Measurements from ENCODE around the gene TANGO2.

The TANGO2 gene

GRCh38 chr22:20043997-20044342 is 23.1 kb downstream of the TANGO2 start:
- DNase-seq (ENCODE audit: extremely low spot score), result no peak
- CTCF ChIA-PET, result no interaction called here
- no peak for TF ChIP-seq TARDBP (IDR thresholded peaks at IDR 0.05)
- TF ChIP-seq L3MBTL2 (conservative IDR thresholded peaks at IDR 0.05), result no peak
- TF ChIP-seq NFRKB (IDR thresholded peaks at IDR 0.05), result no peak
- TF ChIP-seq FOXM1 (IDR thresholded peaks at IDR 0.05; ENCODE audit: borderline replicate concordance), result no peak
- TF ChIP-seq SP1 (IDR thresholded peaks at IDR 0.05), result no peak
- no peak for TF ChIP-seq FOXA1 (IDR thresholded peaks at IDR 0.05)
- no peak for TF ChIP-seq ELF4 (IDR thresholded peaks at IDR 0.05)
- TF ChIP-seq LEF1 (IDR thresholded peaks at IDR 0.05; ENCODE audit: borderline replicate concordance), result no peak
- no peak for TF ChIP-seq FOXK2 (IDR thresholded peaks at IDR 0.05)
- no peak for TF ChIP-seq HDGF (IDR thresholded peaks at IDR 0.05; ENCODE audit: borderline replicate concordance)
- no peak for TF ChIP-seq PKNOX1 (IDR thresholded peaks at IDR 0.05)
- no peak for TF ChIP-seq BHLHE40 (IDR thresholded peaks at IDR 0.05; ENCODE audit: borderline replicate concordance)
- TF ChIP-seq ZNF384 (IDR thresholded peaks at IDR 0.05), result no peak
- no peak for TF ChIP-seq CTBP1 (IDR thresholded peaks at IDR 0.05; ENCODE audit: borderline replicate concordance)
- TF ChIP-seq SUZ12 (IDR thresholded peaks at IDR 0.05), result no peak
- no peak for TF ChIP-seq ARNT (IDR thresholded peaks at IDR 0.05)
- POLR2A ChIA-PET, result no interaction called here

- POLR2A ChIA-PET, result no interaction called here
- CTCF ChIA-PET, result no interaction called here
- no peak for DNase-seq (ENCODE audit: extremely low spot score)
- no peak for TF ChIP-seq L3MBTL2 (conservative IDR thresholded peaks at IDR 0.05)
- TF ChIP-seq BHLHE40 (IDR thresholded peaks at IDR 0.05; ENCODE audit: borderline replicate concordance), result no peak
- TF ChIP-seq SUZ12 (IDR thresholded peaks at IDR 0.05), result no peak
- TF ChIP-seq SP1 (IDR thresholded peaks at IDR 0.05), result no peak
- TF ChIP-seq ELF4 (IDR thresholded peaks at IDR 0.05), result no peak
- no peak for TF ChIP-seq NFRKB (IDR thresholded peaks at IDR 0.05)
- no peak for TF ChIP-seq HDGF (IDR thresholded peaks at IDR 0.05; ENCODE audit: borderline replicate concordance)
- TF ChIP-seq CTBP1 (IDR thresholded peaks at IDR 0.05; ENCODE audit: borderline replicate concordance), result no peak
- no peak for TF ChIP-seq ARNT (IDR thresholded peaks at IDR 0.05)
- TF ChIP-seq FOXK2 (IDR thresholded peaks at IDR 0.05), result no peak
Observed at GRCh38 chr22:20044495-20045151, 23.7 kb downstream of the TANGO2 start.

- POLR2A ChIA-PET, result no interaction called here
- no peak for TF ChIP-seq TARDBP (IDR thresholded peaks at IDR 0.05)
- TF ChIP-seq FOXM1 (IDR thresholded peaks at IDR 0.05; ENCODE audit: borderline replicate concordance), result no peak
- DNase-seq (ENCODE audit: extremely low spot score), result no peak
- CTCF ChIA-PET, result no interaction called here
Observed at GRCh38 chr22:20046730-20047129, 25.8 kb downstream of the TANGO2 start.

- ChIA-PET CTCF (no interaction called here), POLR2A (no interaction called here)
- DNase-seq (ENCODE audit: extremely low spot score), result no peak
- TF ChIP-seq SUZ12 (IDR thresholded peaks at IDR 0.05) (no peak), ZNF384 (IDR thresholded peaks at IDR 0.05) (no peak), NFRKB (IDR thresholded peaks at IDR 0.05) (no peak), PKNOX1 (IDR thresholded peaks at IDR 0.05) (no peak), BHLHE40 (IDR thresholded peaks at IDR 0.05; ENCODE audit: borderline replicate concordance) (no peak), ELF4 (IDR thresholded peaks at IDR 0.05) (no peak), CTBP1 (IDR thresholded peaks at IDR 0.05; ENCODE audit: borderline replicate concordance) (no peak), L3MBTL2 (conservative IDR thresholded peaks at IDR 0.05) (no peak), FOXA1 (IDR thresholded peaks at IDR 0.05) (no peak), LEF1 (IDR thresholded peaks at IDR 0.05; ENCODE audit: borderline replicate concordance) (no peak)
Observed at GRCh38 chr22:20051927-20052308, 31.0 kb downstream of the TANGO2 start.

- no peak for DNase-seq (ENCODE audit: extremely low spot score)
- ChIA-PET CTCF (no interaction called here), POLR2A (no interaction called here)
- TF ChIP-seq BHLHE40 (IDR thresholded peaks at IDR 0.05; ENCODE audit: borderline replicate concordance), result no peak
- TF ChIP-seq CTBP1 (IDR thresholded peaks at IDR 0.05; ENCODE audit: borderline replicate concordance), result no peak
- TF ChIP-seq SUZ12 (IDR thresholded peaks at IDR 0.05), result no peak
- TF ChIP-seq ELF4 (IDR thresholded peaks at IDR 0.05), result no peak
- no peak for TF ChIP-seq SP1 (IDR thresholded peaks at IDR 0.05)
- TF ChIP-seq FOXM1 (IDR thresholded peaks at IDR 0.05; ENCODE audit: borderline replicate concordance), result no peak
- no peak for TF ChIP-seq FOXA1 (IDR thresholded peaks at IDR 0.05)
- no peak for TF ChIP-seq NFRKB (IDR thresholded peaks at IDR 0.05)
- TF ChIP-seq L3MBTL2 (conservative IDR thresholded peaks at IDR 0.05), result no peak
- TF ChIP-seq PKNOX1 (IDR thresholded peaks at IDR 0.05), result no peak
- no peak for TF ChIP-seq LEF1 (IDR thresholded peaks at IDR 0.05; ENCODE audit: borderline replicate concordance)
- TF ChIP-seq FOXK2 (IDR thresholded peaks at IDR 0.05), result no peak
Observed at GRCh38 chr22:20052309-20053259, 31.7 kb downstream of the TANGO2 start.

GRCh38 chr22:20053407-20054033 is 32.6 kb downstream of the TANGO2 start:
- ChIA-PET CTCF (no interaction called here), POLR2A (no interaction called here)
- TF ChIP-seq ZNF384 (IDR thresholded peaks at IDR 0.05) (no peak), SUZ12 (IDR thresholded peaks at IDR 0.05) (no peak), NFRKB (IDR thresholded peaks at IDR 0.05) (no peak), FOXK2 (IDR thresholded peaks at IDR 0.05) (no peak), FOXM1 (IDR thresholded peaks at IDR 0.05; ENCODE audit: borderline replicate concordance) (no peak), LEF1 (IDR thresholded peaks at IDR 0.05; ENCODE audit: borderline replicate concordance) (no peak), ARNT (IDR thresholded peaks at IDR 0.05) (no peak), ELF4 (IDR thresholded peaks at IDR 0.05) (no peak), CTBP1 (IDR thresholded peaks at IDR 0.05; ENCODE audit: borderline replicate concordance) (no peak), PKNOX1 (IDR thresholded peaks at IDR 0.05) (no peak), BHLHE40 (IDR thresholded peaks at IDR 0.05; ENCODE audit: borderline replicate concordance) (no peak)
- no peak for DNase-seq (ENCODE audit: extremely low spot score)
